GM19397 (cell line): ENCODE results near the gene IRF2.
A peak's percentile ranks its signal among the peaks of the same experiment; 100 is the strongest.
"Not testable (repeated sequence)": the region's sequence is repeated elsewhere in the genome, so short reads cannot be mapped to it uniquely, and the experiment has no call there.

Source experiments
- ATAC-seq: cut with Tn5 transposase; IDR thresholded peaks from one replicate; pipeline ENCODE4 v1.9.1; 2021; ENCODE audit warnings: mild to moderate bottlenecking, moderate library complexity; ENCODE audit not compliant: unreplicated experiment

IRF2 gene

GRCh38 chr4:184392748-184393559 lies 81.4 kb downstream of the IRF2 start:
- ATAC-seq, result no peak

DNA sequence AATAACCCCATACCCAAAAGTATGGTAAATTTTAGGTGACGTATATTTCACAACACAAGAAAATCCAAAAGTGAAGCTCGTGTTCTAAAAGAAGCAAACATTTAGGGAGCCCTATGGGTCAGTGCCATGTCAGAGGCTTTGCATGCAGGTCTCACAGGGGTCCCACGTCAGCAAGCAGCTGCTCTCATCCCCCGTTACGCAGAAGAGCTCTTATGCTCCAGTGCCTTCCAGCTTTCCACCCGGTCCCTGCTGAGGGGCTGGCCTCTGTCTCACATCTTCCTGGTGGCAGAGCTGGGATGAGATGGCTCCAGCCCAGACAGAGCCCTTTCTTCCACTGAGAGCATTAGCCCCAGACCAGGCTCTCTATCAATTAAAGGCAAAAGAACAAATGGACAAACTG lies 82.0 kb downstream of the IRF2 start:
- no peak for ATAC-seq

DNA sequence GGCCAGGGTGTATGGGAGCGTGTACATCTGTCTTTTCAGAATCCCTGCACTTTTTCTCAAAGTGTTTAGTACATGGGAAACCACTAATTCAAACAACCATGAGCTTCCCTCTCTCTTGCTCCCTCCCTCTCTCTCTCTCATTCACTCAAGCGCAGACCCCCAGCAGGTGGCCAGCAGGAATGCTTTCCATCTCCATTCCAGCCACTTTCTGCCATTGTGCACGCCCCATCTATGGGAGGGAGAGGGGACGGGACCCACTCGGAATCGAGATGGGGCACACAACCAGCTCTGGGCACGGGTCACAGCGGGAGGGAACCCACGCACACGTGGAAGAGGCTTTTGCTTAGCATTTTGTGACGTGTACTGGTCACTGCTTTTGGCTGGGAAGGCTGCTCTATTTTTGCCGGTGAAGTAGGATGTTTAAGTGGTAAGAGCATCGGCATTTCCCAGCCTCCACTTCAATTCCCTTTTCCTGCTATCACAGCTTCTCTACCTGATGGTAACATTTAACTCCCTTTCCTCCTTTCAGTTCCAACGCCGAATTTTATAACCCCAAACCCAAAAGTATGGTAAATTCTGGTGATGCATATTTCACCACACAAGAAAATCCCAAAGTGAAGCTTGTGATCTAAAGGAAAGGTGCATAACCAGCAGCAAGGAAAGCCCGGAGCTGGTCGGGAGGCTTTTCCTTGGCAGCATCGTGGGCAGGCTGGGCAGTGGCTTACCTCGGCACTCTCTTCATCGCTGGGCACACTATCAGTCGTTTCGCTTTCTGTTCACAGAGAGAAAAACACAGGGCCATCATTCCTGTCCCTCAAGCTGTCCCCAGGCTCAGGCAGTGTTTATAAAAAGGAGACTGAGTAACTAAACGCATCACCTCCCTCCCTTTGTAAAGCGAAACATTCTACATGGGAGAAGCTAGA lies 84.1 kb downstream of the IRF2 start:
- no peak for ATAC-seq

DNA sequence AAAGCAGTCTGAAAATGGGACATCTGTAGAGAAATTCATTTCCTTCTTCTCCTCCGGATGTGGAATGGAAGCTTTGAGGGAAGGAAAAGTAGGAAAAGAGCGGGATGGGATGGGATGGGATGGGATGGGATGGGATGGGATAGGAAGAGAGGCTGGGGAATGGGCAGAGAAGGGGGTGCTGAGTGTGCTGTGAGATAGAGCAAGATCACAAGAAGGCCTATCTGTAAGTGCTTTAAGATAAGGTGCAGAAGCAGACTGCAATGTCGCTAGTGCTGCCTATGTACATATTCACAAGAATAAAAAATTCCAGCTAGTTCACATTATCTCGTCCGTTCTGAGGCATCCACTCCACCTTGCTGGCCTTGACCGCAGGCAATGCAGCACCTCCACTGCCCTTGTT lies 86.2 kb downstream of the IRF2 start:
- no peak for ATAC-seq

DNA sequence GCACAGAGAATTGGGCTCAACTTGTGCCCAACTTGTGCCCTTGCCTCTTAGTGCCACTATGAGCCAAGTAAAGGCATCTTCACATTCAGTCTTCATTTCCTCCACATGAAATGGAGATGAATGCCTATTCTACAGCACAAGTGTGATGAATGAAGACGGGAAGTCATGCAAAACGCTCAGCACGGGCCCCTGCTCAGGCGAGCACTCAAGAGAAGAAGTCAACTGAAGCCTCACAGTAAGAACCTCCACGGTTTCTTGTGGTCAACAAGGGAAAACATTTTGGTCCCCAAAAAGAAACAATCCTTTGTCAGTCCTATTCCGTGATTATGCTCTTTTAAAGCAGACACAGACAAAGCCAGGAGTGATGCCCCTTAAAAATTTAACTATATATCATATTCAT lies 87.0 kb downstream of the IRF2 start:
- ATAC-seq, result peak; percentile 25

DNA sequence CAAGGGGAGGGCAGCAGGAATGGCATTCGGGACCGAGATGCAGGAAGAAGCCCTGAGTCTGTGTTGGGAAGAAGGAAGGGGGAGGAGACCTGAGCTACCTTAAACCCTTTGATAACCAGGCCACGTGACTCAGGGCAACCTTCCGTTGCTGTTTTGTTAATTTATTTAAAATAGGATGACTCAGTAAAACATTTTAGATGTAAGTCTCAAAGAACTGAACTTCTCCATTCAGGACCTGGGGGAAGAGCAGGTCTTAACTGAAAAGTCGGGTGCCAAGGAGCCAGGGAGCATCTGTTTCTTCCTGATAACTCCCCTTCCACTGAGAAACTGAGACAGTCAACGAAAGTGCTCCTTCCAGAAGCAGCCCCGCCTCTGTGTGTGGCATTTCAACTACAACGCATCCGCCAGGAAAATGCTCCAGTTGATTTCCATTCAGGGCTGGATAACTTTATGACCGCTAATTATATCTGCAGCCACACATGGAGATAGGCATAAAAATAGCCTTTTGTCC lies 88.0 kb downstream of the IRF2 start:
- ATAC-seq, result no peak

DNA sequence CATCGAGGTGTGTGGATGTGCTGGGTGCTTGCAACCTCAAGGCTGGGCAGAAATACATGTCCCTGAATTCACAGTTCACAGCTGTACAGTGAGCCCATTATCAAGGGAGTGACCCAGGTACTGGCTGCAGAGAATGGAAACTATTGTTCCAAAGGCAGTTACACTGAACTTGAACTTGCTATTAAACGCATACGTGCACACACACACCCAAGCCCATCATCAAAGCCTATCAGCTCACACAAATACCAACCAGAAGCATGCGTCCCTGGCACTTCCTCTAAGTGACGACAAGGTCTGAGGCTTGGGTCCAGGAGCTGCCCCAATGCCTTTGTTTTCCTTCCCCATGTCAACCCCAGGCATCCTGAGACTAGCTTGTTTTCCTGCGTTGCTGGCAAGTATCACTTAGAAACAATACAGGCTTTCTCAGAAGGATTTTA lies 88.6 kb downstream of the IRF2 start:
- no peak for ATAC-seq

DNA sequence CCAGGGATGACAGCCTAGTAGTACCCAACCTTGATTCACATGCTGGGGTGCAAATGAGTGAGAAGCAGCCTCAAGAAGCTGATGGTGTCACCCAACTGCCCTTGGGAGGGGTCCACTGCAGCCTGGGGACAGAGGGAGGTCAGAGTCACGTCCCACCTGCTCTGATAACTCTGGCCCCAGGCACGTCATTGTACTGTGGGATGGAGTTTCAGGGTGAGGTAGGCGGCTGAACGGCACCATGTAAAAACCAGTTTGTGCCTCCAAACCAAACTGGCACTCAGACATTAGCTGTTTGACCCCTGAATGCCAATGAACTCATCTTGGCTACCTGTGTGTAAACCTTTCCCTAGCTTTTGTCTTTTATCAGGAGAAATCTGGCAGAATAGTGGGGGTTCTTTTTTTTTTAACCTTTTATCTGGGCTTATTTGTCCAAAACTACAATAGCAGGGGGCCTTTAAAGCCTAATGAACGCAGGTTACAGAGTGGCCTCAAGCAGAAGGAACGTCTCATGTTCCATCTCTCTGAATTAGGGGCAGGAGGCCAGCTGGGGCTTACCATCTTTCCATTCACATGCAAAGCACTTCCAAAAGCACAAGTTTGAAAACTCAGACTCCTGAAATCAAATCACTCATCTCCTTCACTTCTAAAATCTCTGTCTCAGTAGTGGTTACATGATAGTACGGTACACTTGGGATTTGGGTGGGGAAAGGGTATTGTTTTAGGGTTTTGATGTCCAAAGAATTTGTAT lies 89.4 kb downstream of the IRF2 start:
- peak; percentile 24 for ATAC-seq

- peak; percentile 74 for ATAC-seq
These were observed 90.1 kb downstream of the IRF2 start for GRCh38 chr4:184384056-184384809.

- ATAC-seq, result no peak
These were observed 90.8 kb downstream of the IRF2 start for GRCh38 chr4:184383497-184384055.

DNA sequence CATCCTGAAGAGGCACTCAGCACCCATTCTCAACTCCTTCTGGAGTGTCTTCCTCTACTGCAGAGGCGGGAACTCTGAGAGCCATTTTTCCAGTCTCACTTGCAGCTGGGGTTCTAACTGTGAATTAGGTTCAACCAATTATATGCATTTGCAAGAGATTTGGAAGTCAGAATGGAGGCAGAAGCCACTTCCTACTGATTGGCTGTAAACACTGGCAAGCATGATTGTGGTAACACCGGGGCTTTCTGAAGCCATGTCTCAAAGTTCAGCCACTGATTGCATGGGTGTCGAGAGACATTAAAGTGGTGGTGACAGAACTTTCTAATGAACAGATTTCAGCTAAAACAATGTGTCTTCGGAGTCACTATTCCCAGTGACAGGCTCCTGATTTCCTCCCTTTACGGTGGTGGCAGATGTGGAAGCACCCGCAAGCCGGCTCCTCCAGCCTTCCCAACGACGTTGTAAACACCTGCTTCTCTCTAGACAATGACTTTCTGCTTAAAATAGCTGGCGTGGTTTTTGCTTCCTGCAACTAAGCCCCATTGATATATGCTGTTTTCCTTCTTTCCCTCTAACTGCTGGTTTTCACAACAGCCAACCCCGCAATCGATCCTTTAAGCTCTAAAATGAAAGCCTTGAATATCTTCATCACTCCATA lies 92.0 kb downstream of the IRF2 start:
- peak; percentile 28 for ATAC-seq

- ATAC-seq, result no peak
These were observed 93.6 kb downstream of the IRF2 start for GRCh38 chr4:184380707-184381106.

DNA sequence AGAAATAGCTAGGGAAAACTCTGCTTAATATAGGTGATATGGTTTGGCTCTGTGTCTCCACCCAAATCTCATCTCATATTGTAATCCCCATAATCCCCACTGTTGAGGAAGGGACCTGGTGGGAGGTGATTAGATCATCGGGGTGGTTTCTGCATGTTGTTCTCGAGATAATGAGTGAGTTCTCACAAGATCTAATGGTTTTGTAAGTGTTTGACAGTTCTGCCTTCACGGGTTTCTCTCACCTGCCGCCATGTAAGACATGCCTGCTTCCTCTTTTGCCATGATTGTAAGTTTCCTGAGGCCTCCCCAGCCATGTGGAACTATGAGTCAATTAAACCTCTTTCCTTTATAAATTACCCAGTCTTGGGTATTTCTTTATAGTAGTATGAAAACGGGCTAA lies 94.1 kb downstream of the IRF2 start:
- not testable (repeated sequence) for ATAC-seq

GRCh38 chr4:184376923-184377322 lies 97.4 kb downstream of the IRF2 start:
- ATAC-seq, result no peak

DNA sequence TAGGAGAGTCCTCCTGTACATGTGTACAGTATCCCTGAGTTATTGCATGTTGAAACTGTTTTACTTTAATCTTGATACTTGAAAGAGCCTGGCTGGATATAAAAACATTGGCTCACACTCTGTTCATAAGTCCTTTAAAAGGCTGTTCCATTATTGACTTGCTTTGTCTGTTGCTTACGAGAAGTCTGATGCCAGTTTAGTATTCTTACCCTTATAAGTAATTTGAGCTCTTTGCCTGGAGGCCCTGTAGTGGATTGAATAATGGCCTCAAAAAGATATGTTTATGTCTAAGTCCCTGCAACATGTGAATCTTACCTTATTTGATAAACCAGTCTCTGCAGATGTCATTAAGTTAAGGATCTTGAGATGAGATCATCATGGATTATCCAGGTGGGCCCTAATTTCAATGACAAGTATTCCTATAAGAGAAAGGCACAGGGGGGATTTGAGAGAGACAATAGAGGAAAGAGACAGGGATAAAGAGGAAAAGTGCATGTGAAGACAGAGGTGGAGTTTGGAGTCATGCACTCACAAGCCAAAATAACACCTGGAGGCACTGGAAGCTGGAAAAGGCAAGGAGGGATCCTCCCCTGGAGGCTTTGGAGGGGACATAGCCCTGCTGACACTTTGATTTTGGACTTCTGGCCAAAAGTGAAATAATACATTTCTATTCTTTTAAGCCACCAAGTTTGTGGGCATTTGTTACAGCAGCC lies 98.1 kb downstream of the IRF2 start:
- ATAC-seq, result no peak

DNA sequence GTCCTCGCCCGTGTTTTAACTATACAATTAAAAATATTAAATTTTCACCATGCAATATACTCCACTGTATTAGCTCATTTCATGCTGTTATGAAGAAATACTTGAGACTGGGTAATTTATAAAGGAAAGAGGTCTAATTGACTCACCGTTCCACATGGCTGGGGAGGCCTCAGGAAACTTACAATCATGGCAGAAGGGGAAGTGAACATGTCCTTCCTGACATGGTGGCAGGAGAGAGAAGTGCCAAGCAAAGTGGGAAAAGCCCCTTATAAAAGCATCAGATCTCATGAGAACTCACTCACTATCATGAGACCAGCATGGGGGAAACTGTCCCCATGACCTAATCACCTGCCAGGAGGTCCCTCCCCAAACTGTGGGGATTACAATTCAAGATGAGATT lies 98.7 kb downstream of the IRF2 start:
- ATAC-seq, result not testable (repeated sequence)

DNA sequence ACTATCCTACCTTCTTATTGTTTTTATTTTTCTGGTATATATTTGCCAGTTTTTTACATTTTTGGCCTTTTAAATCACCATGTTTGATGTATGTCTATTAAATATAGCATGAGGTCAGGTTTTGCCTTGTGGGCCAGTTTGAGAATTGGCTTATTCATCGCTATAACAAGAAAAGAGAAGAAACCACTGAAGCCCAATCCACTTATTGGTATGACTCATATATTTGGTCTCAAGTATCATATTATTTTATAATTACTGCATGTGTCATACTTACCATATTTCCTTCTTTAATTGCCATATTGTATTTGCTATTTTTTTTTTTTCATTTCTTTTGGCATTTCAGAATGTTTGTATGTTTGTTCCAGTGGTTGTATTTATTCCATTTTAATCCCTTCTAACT lies 99.3 kb downstream of the IRF2 start:
- no peak for ATAC-seq

- ATAC-seq, result no peak
These were observed 100.4 kb downstream of the IRF2 start for GRCh38 chr4:184373886-184374405.

DNA sequence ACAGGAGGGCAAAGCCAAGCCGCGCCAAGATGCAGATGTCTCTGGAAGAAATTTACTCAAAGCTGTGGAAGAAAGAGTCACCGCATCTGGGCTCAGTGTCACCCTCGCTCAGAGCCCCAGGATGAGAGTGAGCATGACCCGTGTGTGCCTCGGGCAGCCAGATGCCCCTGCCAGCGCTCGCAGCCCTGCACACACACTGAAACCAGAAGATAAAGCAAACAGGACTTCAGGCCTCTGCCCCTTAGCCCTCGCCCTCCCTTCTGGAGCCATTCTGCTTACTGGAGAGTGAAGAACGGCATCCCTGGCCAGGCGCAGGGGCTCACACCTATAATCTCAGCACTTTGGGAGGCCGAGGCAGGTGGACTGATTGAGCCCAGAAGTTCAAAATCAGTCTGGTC lies 103.0 kb downstream of the IRF2 start:
- no peak for ATAC-seq
